HCT116 (cell line): ENCODE data around the gene LTBR.

Experiments
- ATF3 ChIP-seq: IDR thresholded peaks from 2 replicates; pipeline ENCODE4 v1.6.1; 2012
- CBX3 ChIP-seq: IDR thresholded peaks from 2 replicates; pipeline ENCODE4 v1.6.1; 2012; ENCODE audit warnings: low read depth
- CTCF ChIP-seq, 3 experiments: fragments of 200-600 bp in 1 of 3; sonication (generic) in 1 of 3; IDR thresholded peaks in 2 of 3; conservative IDR thresholded peaks in 1 of 3; 2 replicates each; pipeline ENCODE4 v1.5.1; 2012 to 2017; ENCODE audit warnings: low read depth in 2 of 3, low read length in 2 of 3, antibody characterized with exemption in 1 of 3, borderline replicate concordance in 1 of 3, control low read depth in 1 of 3, mild to moderate bottlenecking in 1 of 3, mixed read lengths in 1 of 3, mixed run types in 1 of 3, moderate library complexity in 1 of 3; ENCODE audit not compliant: insufficient read depth in 1 of 3
- EGR1 ChIP-seq: IDR thresholded peaks from 2 replicates; pipeline ENCODE4 v1.6.1; 2012; ENCODE audit warnings: low read depth
- ELF1 ChIP-seq: IDR thresholded peaks from 2 replicates; pipeline ENCODE4 v1.6.1; 2012; ENCODE audit warnings: low read depth, borderline replicate concordance
- FOSL1 ChIP-seq: IDR thresholded peaks from 2 replicates; pipeline ENCODE4 v1.6.1; 2012; ENCODE audit warnings: low read depth
- POLR2A ChIP-seq: IDR thresholded peaks from 2 replicates; pipeline ENCODE4 v1.7.0; 2011; ENCODE audit warnings: borderline replicate concordance; ENCODE audit not compliant: insufficient read depth, insufficient read length; ENCODE audit errors: extremely low read depth
- POLR2AphosphoS5 ChIP-seq: IDR thresholded peaks from 2 replicates; pipeline ENCODE4 v1.6.1; 2011; ENCODE audit warnings: mild to moderate bottlenecking, low read depth, low read length, moderate library complexity
- SIN3A ChIP-seq: IDR thresholded peaks from 2 replicates; pipeline ENCODE4 v1.6.1; 2012; ENCODE audit warnings: low read depth
- ZBTB33 ChIP-seq: IDR thresholded peaks from 2 replicates; pipeline ENCODE4 v1.6.1; 2011; ENCODE audit warnings: mild to moderate bottlenecking, low read length, moderate library complexity; ENCODE audit not compliant: insufficient replicate concordance; ENCODE audit errors: extremely low read depth
- ZNF274 ChIP-seq: fragments of 200-500 bp; sonication (Bioruptor generic); IDR thresholded peaks from 2 replicates; pipeline ENCODE4 v1.6.1; 2014; ENCODE audit warnings: mild to moderate bottlenecking, low read depth, low read length, inconsistent platforms
- TF ChIP-seq, protein P1 (sequence below): IDR thresholded peaks from 2 replicates; pipeline ENCODE4 v1.6.1; 2012; ENCODE audit warnings: low read depth

DNA sequence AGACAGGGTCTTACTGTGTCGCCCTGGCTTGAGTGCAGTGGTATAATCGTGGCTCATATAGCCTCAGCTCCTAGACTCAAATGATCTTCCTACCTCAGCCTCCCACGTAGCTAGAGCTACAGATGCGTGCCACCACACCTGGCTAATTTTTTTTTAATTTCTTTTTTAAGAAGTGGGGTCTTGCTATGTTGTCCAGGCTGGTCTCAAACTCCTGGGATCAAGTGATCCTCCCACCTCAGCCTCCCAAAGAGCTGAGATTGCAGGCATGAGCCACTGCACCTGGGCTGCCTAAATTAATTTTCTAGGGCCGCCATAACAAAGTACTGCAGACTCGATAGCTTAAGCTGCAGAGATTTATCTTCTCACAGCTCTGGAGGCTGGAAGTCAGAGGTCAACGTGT lies 9.1 kb downstream of the LTBR start:
- TF ChIP-seq POLR2AphosphoS5 (no peak), POLR2A (no peak), EGR1 (no peak), SIN3A (no peak), CTCF (IDR thresholded peaks at IDR 0.05 in 2 of 3, conservative IDR thresholded peaks at IDR 0.05 in 1 of 3; ENCODE audit: borderline replicate concordance in 1 of 3, insufficient read depth in 1 of 3, low read depth in 2 of 3, low read length in 2 of 3) (no peak), ZNF274 (no peak), ZBTB33 (no peak), ATF3 (no peak), CBX3 (no peak), FOSL1 (no peak), ELF1 (no peak)
- TF ChIP-seq, protein P1, sequence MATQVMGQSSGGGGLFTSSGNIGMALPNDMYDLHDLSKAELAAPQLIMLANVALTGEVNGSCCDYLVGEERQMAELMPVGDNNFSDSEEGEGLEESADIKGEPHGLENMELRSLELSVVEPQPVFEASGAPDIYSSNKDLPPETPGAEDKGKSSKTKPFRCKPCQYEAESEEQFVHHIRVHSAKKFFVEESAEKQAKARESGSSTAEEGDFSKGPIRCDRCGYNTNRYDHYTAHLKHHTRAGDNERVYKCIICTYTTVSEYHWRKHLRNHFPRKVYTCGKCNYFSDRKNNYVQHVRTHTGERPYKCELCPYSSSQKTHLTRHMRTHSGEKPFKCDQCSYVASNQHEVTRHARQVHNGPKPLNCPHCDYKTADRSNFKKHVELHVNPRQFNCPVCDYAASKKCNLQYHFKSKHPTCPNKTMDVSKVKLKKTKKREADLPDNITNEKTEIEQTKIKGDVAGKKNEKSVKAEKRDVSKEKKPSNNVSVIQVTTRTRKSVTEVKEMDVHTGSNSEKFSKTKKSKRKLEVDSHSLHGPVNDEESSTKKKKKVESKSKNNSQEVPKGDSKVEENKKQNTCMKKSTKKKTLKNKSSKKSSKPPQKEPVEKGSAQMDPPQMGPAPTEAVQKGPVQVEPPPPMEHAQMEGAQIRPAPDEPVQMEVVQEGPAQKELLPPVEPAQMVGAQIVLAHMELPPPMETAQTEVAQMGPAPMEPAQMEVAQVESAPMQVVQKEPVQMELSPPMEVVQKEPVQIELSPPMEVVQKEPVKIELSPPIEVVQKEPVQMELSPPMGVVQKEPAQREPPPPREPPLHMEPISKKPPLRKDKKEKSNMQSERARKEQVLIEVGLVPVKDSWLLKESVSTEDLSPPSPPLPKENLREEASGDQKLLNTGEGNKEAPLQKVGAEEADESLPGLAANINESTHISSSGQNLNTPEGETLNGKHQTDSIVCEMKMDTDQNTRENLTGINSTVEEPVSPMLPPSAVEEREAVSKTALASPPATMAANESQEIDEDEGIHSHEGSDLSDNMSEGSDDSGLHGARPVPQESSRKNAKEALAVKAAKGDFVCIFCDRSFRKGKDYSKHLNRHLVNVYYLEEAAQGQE, result no peak
